Osteoblast (primary cell): Measurements from ENCODE around the gene PHLPP1. TPM values are rescaled to one million over a fixed set of nuclear protein-coding genes. Genes with fewer than 3 reads are reported as not detected.

Source experiments
- DNase-seq: peaks from one replicate; pipeline ENCODE4 v3.0.0; 2011; ENCODE audit warnings: low spot score, mixed read lengths; ENCODE audit not compliant: insufficient read length; ENCODE audit errors: missing footprints
- H2AFZ ChIP-seq: 2 replicates; pipeline ENCODE4 v1.6.0; 2011; ENCODE audit warnings: mild to moderate bottlenecking, low read length
- H3K27ac ChIP-seq: 2 replicates; pipeline ENCODE4 v1.5.1; 2011; ENCODE audit warnings: mild to moderate bottlenecking, low read depth, low read length, moderate library complexity
- H3K27me3 ChIP-seq: 2 replicates; pipeline ENCODE4 v1.6.0; 2012; ENCODE audit warnings: mild to moderate bottlenecking, control low read depth, inconsistent platforms, low read length, moderate library complexity; ENCODE audit not compliant: insufficient read depth
- H3K36me3 ChIP-seq: 2 replicates; pipeline ENCODE4 v1.5.1; 2011; ENCODE audit warnings: mild to moderate bottlenecking, low read length, control low read depth, moderate library complexity; ENCODE audit not compliant: insufficient read depth
- H3K4me1 ChIP-seq: 2 replicates; pipeline ENCODE4 v1.5.1; 2011; ENCODE audit warnings: mild to moderate bottlenecking, low read length, control low read depth, moderate library complexity; ENCODE audit not compliant: insufficient read depth
- H3K4me2 ChIP-seq: 2 replicates; pipeline ENCODE4 v1.6.0; 2011; ENCODE audit warnings: mild to moderate bottlenecking, low read length; ENCODE audit not compliant: insufficient read depth
- H3K4me3 ChIP-seq: fragments of 200-600 bp; sonication (generic); 3 replicates; pipeline ENCODE4 v1.5.1; 2012; ENCODE audit warnings: mild to moderate bottlenecking, low read length, inconsistent platforms; ENCODE audit not compliant: insufficient read depth
- H3K79me2 ChIP-seq: 2 replicates; pipeline ENCODE4 v1.6.0; 2012; ENCODE audit warnings: mild to moderate bottlenecking, low read length, control low read depth, inconsistent platforms; ENCODE audit not compliant: insufficient read depth
- H3K9me3 ChIP-seq: 2 replicates; pipeline ENCODE4 v1.5.1; 2011; ENCODE audit warnings: low read depth, low read length, control low read depth
- H4K20me1 ChIP-seq: 2 replicates; pipeline ENCODE4 v1.6.0; 2012; ENCODE audit warnings: mild to moderate bottlenecking, low read length, control low read depth; ENCODE audit not compliant: insufficient read depth
- total RNA-seq: library from RNA; depleted of rRNA; stranded (reverse); fragments of >200 nt; gene quantifications from 2 replicates; pipeline ENCODE4 v1.2.3, GENCODE V29; 2012
- TF ChIP-seq, protein P1 (sequence below): IDR thresholded peaks from 2 replicates; pipeline ENCODE4 v1.5.1; 2011; ENCODE audit warnings: mild to moderate bottlenecking, low read depth, low read length, moderate library complexity; ENCODE audit errors: extremely low read depth

PHLPP1 gene
- total RNA-seq, 1 donor, result 6.9 TPM

DNA sequence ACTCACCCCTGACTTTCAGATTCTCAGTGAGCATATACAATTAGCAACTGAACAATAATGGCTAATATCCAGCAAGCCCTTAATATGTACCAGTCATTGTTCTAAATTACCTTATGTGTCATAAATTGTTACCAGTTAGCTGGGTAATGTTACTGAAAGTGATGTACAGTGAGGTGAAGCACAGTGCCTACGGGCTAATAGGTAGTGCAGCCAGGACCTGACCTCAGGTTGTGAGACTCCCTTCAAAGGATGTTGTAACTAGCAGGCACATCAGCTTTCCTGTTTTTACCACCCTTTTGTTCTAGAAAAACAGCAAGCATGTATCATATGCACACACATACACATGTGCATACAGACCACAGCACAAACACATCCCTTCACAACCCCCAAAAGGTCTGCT lies 258.3 kb downstream of the PHLPP1 start:
- TF ChIP-seq, protein P1, sequence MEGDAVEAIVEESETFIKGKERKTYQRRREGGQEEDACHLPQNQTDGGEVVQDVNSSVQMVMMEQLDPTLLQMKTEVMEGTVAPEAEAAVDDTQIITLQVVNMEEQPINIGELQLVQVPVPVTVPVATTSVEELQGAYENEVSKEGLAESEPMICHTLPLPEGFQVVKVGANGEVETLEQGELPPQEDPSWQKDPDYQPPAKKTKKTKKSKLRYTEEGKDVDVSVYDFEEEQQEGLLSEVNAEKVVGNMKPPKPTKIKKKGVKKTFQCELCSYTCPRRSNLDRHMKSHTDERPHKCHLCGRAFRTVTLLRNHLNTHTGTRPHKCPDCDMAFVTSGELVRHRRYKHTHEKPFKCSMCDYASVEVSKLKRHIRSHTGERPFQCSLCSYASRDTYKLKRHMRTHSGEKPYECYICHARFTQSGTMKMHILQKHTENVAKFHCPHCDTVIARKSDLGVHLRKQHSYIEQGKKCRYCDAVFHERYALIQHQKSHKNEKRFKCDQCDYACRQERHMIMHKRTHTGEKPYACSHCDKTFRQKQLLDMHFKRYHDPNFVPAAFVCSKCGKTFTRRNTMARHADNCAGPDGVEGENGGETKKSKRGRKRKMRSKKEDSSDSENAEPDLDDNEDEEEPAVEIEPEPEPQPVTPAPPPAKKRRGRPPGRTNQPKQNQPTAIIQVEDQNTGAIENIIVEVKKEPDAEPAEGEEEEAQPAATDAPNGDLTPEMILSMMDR, result no peak
- no peaks in the 10 kb centered on the region for H3K27me3 ChIP-seq
- H4K20me1 ChIP-seq, result peaks cover 8% of the 10 kb centered on the region
- no peaks in the 10 kb centered on the region for H3K79me2 ChIP-seq
- no peak overlapping the region for H2AFZ ChIP-seq
- no peaks in the 10 kb centered on the region for H3K9me3 ChIP-seq
- no peak overlapping the region for H3K27ac ChIP-seq
- H3K4me3 ChIP-seq, result no peak overlapping the region
- DNase-seq, result no peak
- no peak overlapping the region for H3K4me2 ChIP-seq
- H3K4me1 ChIP-seq, result no peaks in the 10 kb centered on the region
- H3K36me3 ChIP-seq, result peaks cover 2% of the 10 kb centered on the region

DNA sequence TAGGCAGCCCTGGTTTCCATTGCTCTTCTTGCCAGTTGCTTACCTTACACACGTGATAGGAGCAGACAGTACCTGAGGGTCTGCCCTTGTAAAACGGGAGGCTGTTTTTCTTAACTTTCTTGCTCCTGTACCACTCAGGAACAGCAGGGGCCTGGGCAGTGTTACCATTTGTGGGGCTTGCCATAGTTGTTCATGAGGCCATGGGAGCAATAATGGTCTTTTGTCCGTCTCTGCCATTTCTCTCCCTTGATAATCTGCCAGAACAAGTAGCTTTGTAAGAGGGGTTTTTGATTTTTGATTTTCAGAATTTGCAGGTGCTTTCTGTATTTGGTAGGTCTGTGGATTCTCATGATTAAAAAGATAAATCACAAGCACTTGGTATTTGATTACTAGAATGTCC lies 259.0 kb downstream of the PHLPP1 start:
- no peak overlapping the region for H3K27ac ChIP-seq
- H3K9me3 ChIP-seq, result no peaks in the 10 kb centered on the region
- peaks cover 2% of the 10 kb centered on the region for H3K36me3 ChIP-seq
- DNase-seq, result no peak
- no peaks in the 10 kb centered on the region for H3K79me2 ChIP-seq
- H3K27me3 ChIP-seq, result no peaks in the 10 kb centered on the region
- H3K4me2 ChIP-seq, result no peak overlapping the region
- H2AFZ ChIP-seq, result no peak overlapping the region
- peaks cover 12% of the 10 kb centered on the region for H4K20me1 ChIP-seq
- H3K4me1 ChIP-seq, result peaks cover 1% of the 10 kb centered on the region
- TF ChIP-seq, protein P1, result no peak
- H3K4me3 ChIP-seq, result no peak overlapping the region

DNA sequence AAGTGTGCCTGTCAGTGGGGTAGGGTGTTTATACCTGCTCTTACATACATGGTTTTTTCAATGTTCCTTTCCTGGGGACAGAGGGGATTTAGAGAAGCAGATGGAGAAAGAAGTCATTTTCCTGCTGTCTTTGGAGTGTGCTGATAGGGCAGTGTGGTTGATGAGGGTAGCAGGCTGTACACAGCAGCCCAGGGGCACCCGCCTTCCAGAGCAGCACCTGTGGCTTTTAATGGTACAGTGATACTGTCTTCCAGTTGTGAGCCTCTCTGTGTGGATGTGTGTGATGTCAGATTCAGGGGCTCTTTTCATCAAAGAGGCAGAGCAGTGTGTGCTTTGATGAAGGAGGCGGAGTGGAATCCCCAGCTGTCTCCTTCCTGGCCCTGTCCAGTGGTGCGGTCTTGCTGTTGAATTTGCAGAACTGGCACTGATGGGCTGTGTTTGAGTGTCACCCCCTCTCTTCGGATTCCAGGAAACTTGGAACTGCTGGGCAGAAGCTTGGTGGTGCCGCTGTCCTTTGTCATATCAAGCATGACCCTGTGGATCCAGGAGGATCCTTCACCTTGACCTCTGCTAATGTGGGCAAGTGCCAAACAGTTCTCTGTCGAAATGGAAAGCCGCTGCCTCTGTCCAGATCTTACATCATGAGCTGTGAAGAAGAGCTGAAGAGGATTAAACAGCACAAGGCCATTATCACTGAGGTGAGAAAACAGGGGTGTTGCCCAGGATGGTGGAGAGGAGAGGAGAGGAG lies 259.8 kb downstream of the PHLPP1 start:
- no peaks in the 10 kb centered on the region for H3K9me3 ChIP-seq
- H3K27me3 ChIP-seq, result no peaks in the 10 kb centered on the region
- peaks cover 4% of the 10 kb centered on the region for H3K4me1 ChIP-seq
- no peak overlapping the region for H2AFZ ChIP-seq
- DNase-seq, result no peak
- peaks cover 12% of the 10 kb centered on the region for H4K20me1 ChIP-seq
- no peaks in the 10 kb centered on the region for H3K79me2 ChIP-seq
- TF ChIP-seq, protein P1, result no peak
- H3K27ac ChIP-seq, result no peak overlapping the region
- H3K4me3 ChIP-seq, result no peak overlapping the region
- H3K4me2 ChIP-seq, result no peak overlapping the region
- H3K36me3 ChIP-seq, result peaks cover 2% of the 10 kb centered on the region

DNA sequence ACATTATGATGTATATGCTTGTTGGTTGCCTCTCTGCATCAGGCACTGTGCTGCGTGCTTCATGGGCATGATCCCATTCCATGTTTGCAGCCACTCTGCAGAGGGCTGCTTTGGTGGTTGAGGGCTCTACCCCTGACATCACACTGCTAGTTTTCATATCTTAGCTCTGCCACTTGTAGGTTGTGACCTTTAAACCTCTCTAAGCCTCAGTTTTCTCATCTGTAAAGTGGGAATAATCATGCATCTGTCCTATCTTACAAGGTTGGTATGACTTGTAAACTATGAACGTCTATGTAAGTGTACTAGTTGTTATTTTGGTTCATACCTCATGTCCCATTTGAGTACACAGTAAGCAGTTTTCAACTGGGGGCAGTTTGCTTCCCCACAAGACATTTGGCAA lies 260.4 kb downstream of the PHLPP1 start:
- DNase-seq, result no peak
- no peaks in the 10 kb centered on the region for H3K27me3 ChIP-seq
- H3K9me3 ChIP-seq, result no peaks in the 10 kb centered on the region
- H3K4me2 ChIP-seq, result no peak overlapping the region
- H2AFZ ChIP-seq, result no peak overlapping the region
- peaks cover 4% of the 10 kb centered on the region for H3K4me1 ChIP-seq
- H3K36me3 ChIP-seq, result peaks cover 2% of the 10 kb centered on the region
- no peak overlapping the region for H3K4me3 ChIP-seq
- TF ChIP-seq, protein P1, result no peak
- no peaks in the 10 kb centered on the region for H3K79me2 ChIP-seq
- no peak overlapping the region for H3K27ac ChIP-seq
- peaks cover 12% of the 10 kb centered on the region for H4K20me1 ChIP-seq
